H9 (cell line): Measurements from ENCODE around the gene TMEM151A. TPM values are rescaled to one million over a fixed set of nuclear protein-coding genes. Genes with fewer than 3 reads are reported as not detected.
A peak's percentile ranks its signal among the peaks of the same experiment; 100 is the strongest.

Experiments used
- DNase-seq: peaks from one replicate; pipeline ENCODE4 v3.0.0-alpha.2; 2017
- H2AFZ ChIP-seq: one replicate; pipeline ENCODE4 v1.6.1; 2013; ENCODE audit warnings: mild to moderate bottlenecking, low read length, control low read depth, moderate library complexity
- H2AK5ac ChIP-seq: 2 replicates; pipeline ENCODE4 v1.6.1; 2013; ENCODE audit warnings: low read length, control low read depth, mixed read lengths; ENCODE audit not compliant: insufficient read length
- H2BK120ac ChIP-seq: one replicate; pipeline ENCODE4 v1.6.1; 2013; ENCODE audit warnings: low read depth, mild to moderate bottlenecking, low read length, control low read depth, inconsistent platforms; ENCODE audit not compliant: poor library complexity, severe bottlenecking
- H2BK12ac ChIP-seq: 2 replicates; pipeline ENCODE4 v1.6.1; 2013; ENCODE audit warnings: low read length, control low read depth, mixed read lengths, low read depth; ENCODE audit not compliant: insufficient read length
- H2BK15ac ChIP-seq: 2 replicates; pipeline ENCODE4 v1.6.1; 2013; ENCODE audit warnings: low read depth, low read length, control low read depth
- H2BK20ac ChIP-seq: one replicate; pipeline ENCODE4 v1.6.1; 2013; ENCODE audit warnings: low read depth, mild to moderate bottlenecking, low read length, control low read depth, inconsistent platforms; ENCODE audit not compliant: poor library complexity, severe bottlenecking
- H2BK5ac ChIP-seq: 2 replicates; pipeline ENCODE4 v1.6.1; 2013; ENCODE audit warnings: low read length, control low read depth, mixed read lengths; ENCODE audit not compliant: insufficient read length
- H3K14ac ChIP-seq: 2 replicates; pipeline ENCODE4 v1.6.1; 2013; ENCODE audit warnings: low read length, control low read depth; ENCODE audit not compliant: insufficient read depth
- H3K18ac ChIP-seq: 2 replicates; pipeline ENCODE4 v1.6.1; 2013; ENCODE audit warnings: low read depth, mild to moderate bottlenecking, mixed read lengths, low read length, control low read depth; ENCODE audit not compliant: insufficient read length
- H3K23ac ChIP-seq: 2 replicates; pipeline ENCODE4 v1.6.1; 2013; ENCODE audit warnings: low read length, control low read depth, mixed read lengths, low read depth; ENCODE audit not compliant: insufficient read length
- H3K23me2 ChIP-seq: 2 replicates; pipeline ENCODE4 v1.6.1; 2013; ENCODE audit warnings: low read depth, mild to moderate bottlenecking, mixed read lengths, low read length, control low read depth; ENCODE audit not compliant: insufficient read length, poor library complexity, severe bottlenecking
- H3K27ac ChIP-seq: 2 replicates; pipeline ENCODE4 v1.5.1; 2013; ENCODE audit warnings: low read length, control low read depth, mixed read lengths, low read depth; ENCODE audit not compliant: insufficient read length
- H3K27me3 ChIP-seq: 2 replicates; pipeline ENCODE4 v1.6.1; 2013; ENCODE audit warnings: low read length, control low read depth, inconsistent platforms; ENCODE audit not compliant: insufficient read depth
- H3K4ac ChIP-seq: 2 replicates; pipeline ENCODE4 v1.6.1; 2013; ENCODE audit warnings: low read depth, mild to moderate bottlenecking, control low read depth, inconsistent platforms, low read length, moderate library complexity
- H3K4me1 ChIP-seq: 2 replicates; pipeline ENCODE4 v1.6.1; 2013; ENCODE audit warnings: low read length, control low read depth, inconsistent platforms; ENCODE audit not compliant: insufficient read depth
- H3K4me2 ChIP-seq: 2 replicates; pipeline ENCODE4 v1.6.1; 2013; ENCODE audit warnings: low read length, control low read depth, mixed read lengths; ENCODE audit not compliant: insufficient read length, insufficient read depth
- H3K56ac ChIP-seq: 2 replicates; pipeline ENCODE4 v1.6.1; 2013; ENCODE audit warnings: low read depth, mild to moderate bottlenecking, mixed read lengths, low read length, control low read depth; ENCODE audit not compliant: insufficient read length
- H3K79me1 ChIP-seq: 2 replicates; pipeline ENCODE4 v1.6.1; 2013; ENCODE audit warnings: low read depth, mild to moderate bottlenecking, moderate library complexity, low read length, control low read depth, inconsistent platforms; ENCODE audit not compliant: insufficient read depth, poor library complexity, severe bottlenecking
- H3K79me2 ChIP-seq: 2 replicates; pipeline ENCODE4 v1.6.1; 2013; ENCODE audit warnings: low read length, control low read depth, inconsistent platforms; ENCODE audit not compliant: insufficient read depth
- H3K9ac ChIP-seq: 2 replicates; pipeline ENCODE4 v1.6.1; 2013; ENCODE audit warnings: low read length, control low read depth, mixed read lengths; ENCODE audit not compliant: insufficient read length; ENCODE audit errors: extremely low read depth
- H3K9me3 ChIP-seq: one replicate; pipeline ENCODE4 v1.6.1; 2013; ENCODE audit warnings: low read depth, low read length, inconsistent platforms; ENCODE audit not compliant: control insufficient read depth
- H3T11ph ChIP-seq: one replicate; pipeline ENCODE4 v1.6.1; 2013; ENCODE audit warnings: mild to moderate bottlenecking, low read length, control low read depth, inconsistent platforms
- H4K20me1 ChIP-seq: one replicate; pipeline ENCODE4 v1.6.1; 2013; ENCODE audit not compliant: control insufficient read depth, insufficient read length, insufficient read depth
- H4K5ac ChIP-seq: 2 replicates; pipeline ENCODE4 v1.6.1; 2013; ENCODE audit warnings: low read depth, mild to moderate bottlenecking, mixed read lengths, low read length, control low read depth; ENCODE audit not compliant: insufficient read length
- H4K8ac ChIP-seq: replicated peaks from 2 replicates; pipeline ENCODE4 v1.6.1; 2013; ENCODE audit warnings: low read length, control low read depth, mixed read lengths, low read depth; ENCODE audit not compliant: insufficient read length
- H4K91ac ChIP-seq: 2 replicates; pipeline ENCODE4 v1.6.1; 2013; ENCODE audit warnings: low read depth, mild to moderate bottlenecking, moderate library complexity, mixed read lengths, low read length, control low read depth; ENCODE audit not compliant: insufficient read length
- H3K27ac Mint-ChIP-seq, 3 experiments: 2 replicates in 2 of 3; 3 replicates in 1 of 3; pipeline ENCODE4 v1.8.0; 2020 to 2021; ENCODE audit warnings: mixed read lengths in 3 of 3, mild to moderate bottlenecking in 1 of 3, moderate library complexity in 1 of 3
- H3K27me3 Mint-ChIP-seq: 2 replicates; pipeline ENCODE4 v1.8.0; 2021; ENCODE audit warnings: low read depth, mild to moderate bottlenecking, moderate library complexity, mixed read lengths
- H3K36me3 Mint-ChIP-seq, 3 experiments: 2 replicates in 2 of 3; 3 replicates in 1 of 3; pipeline ENCODE4 v1.8.0; 2020 to 2021; ENCODE audit warnings: low read depth in 3 of 3, mixed read lengths in 3 of 3; ENCODE audit not compliant: insufficient read depth in 1 of 3
- H3K4me1 Mint-ChIP-seq, 2 experiments: 2 replicates each; pipeline ENCODE4 v1.8.0; 2020; ENCODE audit warnings: mixed read lengths in 2 of 2
- H3K4me3 Mint-ChIP-seq, 2 experiments: 2 replicates in 1 of 2; 3 replicates in 1 of 2; pipeline ENCODE4 v1.8.0; 2020 to 2021; ENCODE audit warnings: mild to moderate bottlenecking in 2 of 2, mixed read lengths in 2 of 2, moderate library complexity in 1 of 2
- H3K9me3 Mint-ChIP-seq, 2 experiments: 2 replicates in 1 of 2; 3 replicates in 1 of 2; pipeline ENCODE4 v1.8.0; 2020; ENCODE audit warnings: mild to moderate bottlenecking in 2 of 2, mixed read lengths in 2 of 2, moderate library complexity in 1 of 2
- WGBS: extraction: QIAGEN DNeasy Blood & Tissue Kit; methylation state at CpG from one replicate; pipeline ENCODE4 v1.1.7; 2013; ENCODE audit warnings: missing lambda C conversion rate, low lambda C conversion rate, mixed read lengths; ENCODE audit not compliant: insufficient read length; ENCODE audit errors: extremely low coverage; 5-methylcytosine and 5-hydroxymethylcytosine counted together
- total RNA-seq: library from RNA; stranded (reverse); gene quantifications from 2 replicates; pipeline ENCODE4 v1.2.1, GENCODE V29; 2021
- TF ChIP-seq, protein P1 (sequence below): fragments of 200-600 bp; sonication (generic); conservative IDR thresholded peaks from 3 replicates; pipeline ENCODE4 v1.8.0; 2021; ENCODE audit warnings: antibody characterized with exemption, mild to moderate bottlenecking

Gene TMEM151A
- total RNA-seq, 1 experiment from 2014 or later: 1.2 TPM

- Histone ChIP-seq H2BK12ac (no peak overlapping the region), H4K5ac (no peak overlapping the region), H3K79me1 (no peaks in the 10 kb centered on the region), H3K23ac (no peak overlapping the region), H3K9ac (no peak overlapping the region), H3K79me2 (peaks cover 1% of the 10 kb centered on the region; the same call in 1 of the 2 replicates), H3T11ph (no peak overlapping the region), H3K4ac (no peak overlapping the region), H3K27me3 (peaks cover 8% of the 10 kb centered on the region; the same call in 1 of the 2 replicates), H2BK5ac (no peak overlapping the region), H3K18ac (no peak overlapping the region), H4K20me1 (no peaks in the 10 kb centered on the region), H4K91ac (no peak overlapping the region), H3K9me3 (no peaks in the 10 kb centered on the region), H2BK20ac (no peak overlapping the region), H2AK5ac (no peak overlapping the region), H3K4me1 (peaks cover 6% of the 10 kb centered on the region), H2BK15ac (no peak overlapping the region), H3K56ac (no peak overlapping the region), H2AFZ (no peak overlapping the region), H3K14ac (no peak overlapping the region), H4K8ac (no peak overlapping the region), H3K27ac (no peak overlapping the region), H3K4me2 (no peak overlapping the region), H3K23me2 (peaks cover 8% of the 10 kb centered on the region), H2BK120ac (no peak overlapping the region)
- no CpG with 5 or more reads among the region's 5 CpGs for WGBS
- Mint-ChIP-seq H3K27me3 (peaks cover 22% of the 10 kb centered on the region), H3K9me3 (no peaks in the 10 kb centered on the region; a peak in 1 of 5 replicates), H3K4me3 (peak overlapping the region; percentile 17 to 19; a peak in 2 of 5 replicates), H3K36me3 (peaks cover 0 to 9% (median 6%) of the 10 kb centered on the region in 3 experiments; a peak in 5 of 7 replicates), H3K27ac (no peak overlapping the region; a peak in 1 of 7 replicates), H3K4me1 (peaks cover 20 to 29% of the 10 kb centered on the region in 2 experiments)
- no peak for DNase-seq
- TF ChIP-seq, protein P1, sequence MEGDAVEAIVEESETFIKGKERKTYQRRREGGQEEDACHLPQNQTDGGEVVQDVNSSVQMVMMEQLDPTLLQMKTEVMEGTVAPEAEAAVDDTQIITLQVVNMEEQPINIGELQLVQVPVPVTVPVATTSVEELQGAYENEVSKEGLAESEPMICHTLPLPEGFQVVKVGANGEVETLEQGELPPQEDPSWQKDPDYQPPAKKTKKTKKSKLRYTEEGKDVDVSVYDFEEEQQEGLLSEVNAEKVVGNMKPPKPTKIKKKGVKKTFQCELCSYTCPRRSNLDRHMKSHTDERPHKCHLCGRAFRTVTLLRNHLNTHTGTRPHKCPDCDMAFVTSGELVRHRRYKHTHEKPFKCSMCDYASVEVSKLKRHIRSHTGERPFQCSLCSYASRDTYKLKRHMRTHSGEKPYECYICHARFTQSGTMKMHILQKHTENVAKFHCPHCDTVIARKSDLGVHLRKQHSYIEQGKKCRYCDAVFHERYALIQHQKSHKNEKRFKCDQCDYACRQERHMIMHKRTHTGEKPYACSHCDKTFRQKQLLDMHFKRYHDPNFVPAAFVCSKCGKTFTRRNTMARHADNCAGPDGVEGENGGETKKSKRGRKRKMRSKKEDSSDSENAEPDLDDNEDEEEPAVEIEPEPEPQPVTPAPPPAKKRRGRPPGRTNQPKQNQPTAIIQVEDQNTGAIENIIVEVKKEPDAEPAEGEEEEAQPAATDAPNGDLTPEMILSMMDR: no peak
Measured at GRCh38 chr11:66286699-66287098, 5.0 kb upstream of the TMEM151A start.
